ENCODE results near the gene SLC25A23.
"Not testable (repeated sequence)": the region's sequence is repeated elsewhere in the genome, so short reads cannot be mapped to it uniquely, and the experiment has no call there.

SLC25A23 gene

DNA sequence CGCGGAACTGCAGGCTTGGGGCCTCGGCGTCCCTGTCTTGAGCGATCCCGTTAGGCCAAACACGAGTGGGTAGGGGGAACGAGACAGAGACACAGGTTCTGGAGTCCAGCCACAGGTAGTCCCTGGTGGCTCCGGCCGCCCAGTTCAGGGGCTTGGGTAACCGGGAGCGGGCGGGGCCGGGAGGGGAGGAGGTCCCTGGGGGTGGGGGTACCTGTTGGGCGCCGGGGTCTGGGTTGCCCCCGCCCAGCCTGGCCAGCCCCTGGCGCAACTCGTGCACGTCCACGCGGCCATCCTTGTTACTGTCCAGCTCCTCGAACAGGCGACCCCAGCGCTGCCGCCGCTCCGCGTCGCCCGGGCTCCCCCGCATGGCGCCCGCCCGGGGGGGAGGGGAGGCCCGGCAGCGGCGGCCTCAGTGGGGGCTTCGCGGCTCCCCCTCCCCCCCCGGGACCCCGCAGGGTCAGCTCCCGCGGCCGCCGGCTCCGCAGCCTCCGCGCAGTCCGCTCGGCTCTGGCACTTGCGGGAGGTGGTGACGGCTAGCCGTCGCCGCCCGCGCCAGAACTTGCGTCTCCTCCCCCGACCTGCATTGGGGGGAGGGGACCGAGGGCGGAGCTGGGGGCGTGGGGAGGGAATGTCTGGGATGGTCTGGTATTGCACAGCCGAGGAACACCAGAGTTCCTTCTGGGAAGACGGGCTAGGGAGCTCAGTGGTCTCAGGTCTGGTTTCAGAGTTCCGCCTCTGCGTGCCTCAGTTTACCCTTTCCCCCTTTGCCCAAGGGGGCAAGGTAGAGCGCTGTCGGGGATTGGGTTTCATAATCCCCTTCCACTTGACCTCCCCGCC is at the start of gene SLC25A23:
Gene SLC25A23, minus strand, starts transcription at position 531 of the 837 bp plus-strand sequence. Its CDS starts 164 bp downstream, at position 367.
- DNase-seq: no peak

GRCh38 chr19:6508028-6508771 is 48.6 kb upstream of the SLC25A23 start:
- not testable (repeated sequence) for DNase-seq

GRCh38 chr19:6503407-6504201 is 44.0 kb upstream of the SLC25A23 start:
- no peak for DNase-seq

GRCh38 chr19:6501740-6502648 is 42.4 kb upstream of the SLC25A23 start, which contains the start of gene TUBB4A:
TUBB4A (minus strand) TSS chr19:6502309; CDS start chr19:6502212, 97 bp downstream.
- DNase-seq: no peak

DNA sequence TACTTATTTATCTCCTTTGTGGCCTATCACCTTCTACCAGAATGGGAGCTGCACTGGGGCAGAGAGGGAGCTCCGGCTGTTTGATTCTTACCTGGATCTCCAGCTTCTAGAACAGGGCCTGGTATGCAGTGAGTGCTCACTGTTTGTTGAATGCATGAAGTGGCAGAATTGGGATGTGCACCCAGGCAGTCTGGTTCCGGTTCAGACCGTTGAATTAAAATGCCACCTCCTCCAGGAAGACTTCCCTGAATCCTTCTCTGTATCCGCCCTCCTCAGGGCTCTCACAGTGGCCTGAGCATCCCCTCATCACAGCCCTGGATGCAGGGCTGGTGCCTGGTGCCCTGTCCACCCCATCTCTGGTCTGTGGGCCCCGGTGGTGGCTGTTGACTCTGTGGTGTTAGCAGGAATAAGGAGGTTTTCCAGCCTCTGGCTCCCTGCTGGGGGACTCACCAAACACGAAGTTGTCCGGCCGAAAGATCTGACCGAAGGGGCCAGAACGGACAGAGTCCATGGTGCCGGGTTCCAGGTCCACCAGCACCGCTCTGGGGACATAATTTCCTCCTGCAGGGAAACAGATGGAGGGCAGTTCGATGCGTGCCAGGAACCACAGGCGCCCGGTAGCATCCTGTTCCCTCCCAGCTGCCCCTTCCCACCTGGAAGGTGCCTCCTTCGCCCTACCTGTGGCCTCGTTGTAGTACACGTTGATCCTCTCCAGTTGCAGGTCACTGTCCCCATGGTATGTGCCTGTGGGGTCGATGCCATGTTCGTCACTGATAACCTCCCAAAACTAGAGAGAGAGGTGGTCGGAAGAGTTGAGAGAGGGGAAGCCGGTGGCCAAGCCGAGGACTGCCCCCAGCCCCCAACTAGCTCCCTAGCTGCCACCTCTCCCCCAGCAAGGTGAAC is 41.5 kb upstream of the SLC25A23 start:
- no peak for DNase-seq

DNA sequence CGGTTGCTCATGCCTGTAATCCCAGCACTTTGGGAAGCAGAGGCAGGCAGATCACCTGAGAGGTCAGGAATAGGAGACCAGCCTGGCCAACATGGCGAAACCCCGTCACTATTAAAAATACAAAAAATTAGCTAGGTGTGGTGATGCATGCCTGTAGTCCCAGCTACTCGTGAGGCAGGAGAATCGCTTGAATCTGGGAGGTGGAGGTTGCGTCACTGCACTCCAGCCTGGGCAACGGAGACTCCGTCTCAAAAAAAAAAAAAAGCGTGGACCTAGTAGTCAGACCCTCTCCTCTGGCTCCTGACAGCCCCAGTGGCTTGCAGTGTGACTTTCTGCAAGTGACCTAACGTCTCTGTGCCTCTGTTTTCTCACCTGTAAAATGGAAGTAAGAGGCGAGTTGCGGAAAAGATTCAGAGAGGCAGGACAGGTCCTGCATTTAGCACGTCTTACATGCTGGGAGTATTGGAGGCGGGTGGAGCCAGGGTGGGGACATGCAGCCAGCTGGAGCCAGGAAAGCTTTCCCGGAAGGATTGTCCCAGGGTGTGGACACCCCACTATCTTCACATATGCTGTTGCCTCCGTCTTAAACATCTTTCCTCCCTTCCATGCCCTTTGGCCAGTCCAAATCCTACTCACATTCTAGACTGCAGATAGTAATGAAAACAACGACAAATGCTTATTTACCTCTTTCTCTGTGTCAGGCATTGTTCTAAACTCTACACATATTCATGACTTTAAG is 39.6 kb upstream of the SLC25A23 start:
- no peak for DNase-seq

GRCh38 chr19:6498294-6499036 is 38.9 kb upstream of the SLC25A23 start:
- DNase-seq: no peak

DNA sequence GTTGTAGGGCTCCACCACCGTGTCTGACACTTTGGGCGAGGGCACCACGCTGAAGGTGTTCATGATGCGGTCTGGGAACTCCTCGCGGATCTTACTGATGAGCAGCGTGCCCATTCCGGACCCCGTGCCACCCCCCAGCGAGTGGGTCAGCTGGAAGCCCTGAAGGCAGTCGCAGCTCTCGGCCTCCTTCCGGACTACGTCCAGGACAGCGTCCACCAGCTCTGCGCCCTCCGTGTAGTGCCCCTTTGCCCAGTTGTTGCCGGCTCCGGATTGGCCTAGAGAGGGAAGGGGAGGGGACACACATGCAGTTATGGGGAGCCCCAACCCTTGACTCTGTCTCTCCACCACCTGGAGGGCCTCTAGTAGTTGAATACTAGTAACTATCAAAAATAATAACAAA is 36.4 kb upstream of the SLC25A23 start:
- no peak for DNase-seq

DNA sequence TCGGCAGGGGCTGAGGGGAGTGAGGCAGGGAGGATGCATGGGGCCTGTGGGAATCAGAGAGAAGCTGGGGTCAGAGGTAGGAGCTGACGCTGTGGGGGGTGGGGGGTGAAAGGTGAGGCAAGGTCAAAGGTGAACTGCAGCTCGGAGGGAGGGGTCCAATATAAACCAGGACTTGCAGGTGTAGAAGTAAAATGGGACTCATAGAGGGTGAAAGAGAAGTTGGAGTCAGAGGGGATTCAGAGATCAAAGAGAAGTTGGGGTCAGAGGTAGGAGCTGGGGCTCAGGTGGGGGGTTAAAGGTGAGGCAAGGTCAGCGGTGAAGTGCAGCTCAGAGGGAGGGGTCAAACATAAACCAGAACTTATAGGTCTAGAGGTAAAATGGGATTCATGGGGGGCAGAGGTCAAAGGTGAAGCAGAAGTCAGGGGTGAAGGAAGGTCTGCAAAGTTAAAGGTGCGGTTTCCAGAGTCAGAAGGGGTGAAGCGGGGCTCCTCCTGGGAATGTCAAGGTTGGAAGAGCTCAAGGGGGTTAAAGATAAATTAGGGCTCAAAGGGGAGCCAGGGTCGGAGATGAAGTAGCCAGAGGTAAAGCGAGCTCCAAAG is 34.9 kb upstream of the SLC25A23 start:
- DNase-seq: no peak

GRCh38 chr19:6491802-6492592 is 32.4 kb upstream of the SLC25A23 start:
- DNase-seq: no peak

DNA sequence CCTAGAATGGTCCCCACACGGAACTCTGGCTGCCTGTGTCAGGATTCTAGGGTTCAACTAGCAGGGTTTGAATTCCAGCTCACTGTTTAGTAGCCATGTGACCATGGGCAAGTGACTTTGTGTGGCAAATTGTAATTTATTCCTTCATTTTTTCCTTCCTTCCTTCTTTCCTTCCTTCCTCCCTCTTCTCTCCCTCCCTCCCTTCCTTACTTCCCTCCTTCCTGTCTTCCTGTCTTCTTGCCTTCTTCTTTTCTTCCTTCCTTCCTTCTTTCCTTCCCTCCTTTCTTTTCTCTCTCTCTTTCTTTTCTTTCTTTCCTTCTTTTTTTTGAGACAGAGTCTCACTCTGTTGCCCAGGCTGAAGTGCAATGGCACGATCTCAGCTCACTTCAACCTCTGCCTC is 30.5 kb upstream of the SLC25A23 start:
- DNase-seq: no peak

DNA sequence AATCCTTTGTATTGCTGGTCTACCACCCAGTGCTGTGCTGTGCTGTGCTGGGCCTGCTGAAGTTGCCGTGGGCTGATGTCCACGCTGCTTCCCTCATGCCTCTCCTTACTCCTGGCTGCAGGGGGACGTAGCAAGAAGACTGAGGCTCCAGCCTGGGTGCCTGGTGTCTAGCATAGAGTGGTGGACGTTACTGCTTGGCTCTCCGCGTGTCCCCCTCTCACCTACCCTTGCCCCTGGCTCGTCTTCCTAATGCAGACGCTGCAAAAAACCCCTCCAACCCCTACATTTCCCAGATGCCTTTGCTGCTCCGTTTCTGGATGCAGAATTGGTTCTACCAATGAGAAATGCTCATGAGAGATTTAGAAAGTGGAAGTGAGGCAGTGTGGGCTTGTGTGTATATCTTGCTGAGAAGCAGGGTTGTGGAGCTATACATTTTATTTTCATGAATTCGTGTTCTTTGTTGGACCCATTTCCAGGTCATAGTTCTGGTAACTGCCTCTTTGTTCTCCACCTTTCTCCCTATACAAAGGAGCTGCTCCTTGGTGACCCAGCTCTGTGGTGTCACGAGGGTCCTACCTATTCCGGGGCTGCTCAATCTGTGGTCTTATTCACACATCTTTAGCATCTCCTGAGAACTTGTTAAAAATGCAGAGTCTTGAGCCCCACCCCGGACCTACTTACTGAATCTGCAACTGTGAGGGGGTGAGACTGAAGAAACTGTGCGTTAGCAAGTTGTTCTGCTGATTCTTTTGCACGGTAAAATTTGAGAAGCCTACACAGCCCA is 29.9 kb upstream of the SLC25A23 start:
- no peak for DNase-seq

DNA sequence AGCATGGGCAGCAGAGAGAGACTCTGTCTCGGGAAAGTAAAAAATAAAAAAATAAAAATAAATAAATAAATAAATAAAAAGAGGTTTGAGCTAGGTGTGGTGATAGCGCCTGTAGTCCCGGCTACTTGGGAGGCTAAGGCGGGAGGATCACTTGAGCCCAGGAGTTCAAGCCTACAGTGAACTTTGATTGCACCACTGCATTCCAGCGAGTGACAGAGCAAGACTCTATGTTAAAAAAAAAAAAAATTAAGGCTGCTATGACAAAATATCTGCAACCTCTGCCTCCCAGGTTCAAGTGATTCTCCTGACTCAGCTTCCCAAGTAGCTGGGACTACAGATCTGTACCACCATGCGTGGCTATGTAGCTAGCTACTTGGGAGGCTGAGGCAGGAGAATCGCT is 25.2 kb upstream of the SLC25A23 start:
- no peak for DNase-seq

- DNase-seq: no peak
Measured at GRCh38 chr19:6484230-6484629, 24.6 kb upstream of the SLC25A23 start.

DNA sequence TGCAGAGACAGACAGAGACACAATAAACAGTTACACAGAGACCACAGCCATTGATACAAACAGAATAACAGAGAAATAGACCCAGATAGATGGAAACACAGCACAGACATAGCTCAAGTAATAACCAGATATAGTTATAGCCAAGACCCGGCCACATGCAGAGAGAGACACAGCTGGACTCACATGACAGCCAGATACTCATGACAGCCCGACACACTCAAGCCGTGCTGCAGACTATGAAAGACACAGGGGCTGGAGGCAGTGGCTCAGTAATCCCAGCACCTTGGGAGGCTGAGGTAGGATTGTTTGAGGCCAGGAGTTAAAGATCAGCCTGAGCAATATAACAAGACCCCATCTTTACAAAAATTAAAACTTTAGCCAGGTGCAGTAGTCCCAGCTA is 23.6 kb upstream of the SLC25A23 start:
- DNase-seq: no peak

DNA sequence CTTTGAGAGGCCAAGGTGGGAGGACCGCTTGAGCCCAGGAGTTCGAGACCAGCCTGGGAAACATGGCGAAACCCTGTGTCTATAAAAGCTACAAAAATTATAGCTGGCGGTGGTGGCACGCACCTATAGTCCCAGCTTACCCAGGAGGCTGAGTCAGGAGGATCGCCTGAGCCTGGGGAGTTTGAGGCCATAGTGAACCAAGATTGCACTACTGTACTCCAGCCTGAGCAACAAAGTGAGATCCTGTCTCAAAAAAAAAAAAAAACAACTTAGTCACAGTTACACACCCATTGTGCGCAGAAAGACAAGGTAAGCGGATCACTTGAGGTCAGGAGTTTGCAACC is 22.7 kb upstream of the SLC25A23 start:
- no peak for DNase-seq

DNA sequence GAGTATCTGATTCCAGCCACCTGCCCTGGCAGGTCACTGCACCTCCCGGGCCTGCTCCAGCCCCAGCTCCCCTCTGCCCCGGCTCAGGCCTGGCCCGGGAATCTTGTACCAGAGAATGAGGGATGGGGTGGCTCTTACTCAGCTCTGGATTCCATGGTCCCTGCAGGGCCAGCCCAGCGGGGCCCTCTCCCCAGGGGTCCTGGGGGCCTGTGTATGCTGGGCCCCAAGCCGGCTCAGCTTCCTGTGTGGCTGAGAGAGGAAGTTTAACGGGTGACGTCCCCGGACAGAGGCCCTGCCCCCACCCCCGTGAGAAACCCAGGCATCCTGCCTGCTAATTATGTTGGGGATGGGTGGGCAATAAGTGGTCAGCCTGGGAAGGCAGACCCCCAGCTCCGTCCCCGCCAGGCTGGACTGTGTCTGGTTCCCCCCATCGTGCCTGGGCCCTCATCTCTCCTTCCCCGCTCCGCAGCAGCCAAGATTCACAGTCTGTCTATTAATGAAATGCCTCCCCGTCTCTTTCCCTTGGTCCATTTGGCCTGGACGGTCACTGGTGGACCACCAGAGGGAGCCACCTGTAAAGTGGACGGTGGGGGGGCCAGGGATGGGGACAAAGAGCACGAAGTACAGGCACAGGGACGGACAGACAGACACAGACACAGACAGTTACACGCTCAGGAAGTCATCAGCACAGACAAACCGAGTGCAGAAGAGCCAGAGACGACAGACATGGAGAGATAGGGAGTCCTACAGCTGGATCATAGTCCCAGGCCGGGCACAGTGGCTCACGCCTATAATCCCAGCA is 22.1 kb upstream of the SLC25A23 start, which contains the start of gene DENND1C:
Gene DENND1C, minus strand, starts transcription at position 247 of the 802 bp plus-strand sequence. Its CDS starts 92 bp downstream, at position 155.
- DNase-seq: peak; percentile 60

Measured in NK-92 treated with Interleukin-12 subunit alpha and Interleukin-12 subunit beta, amount 100 ng/mL, for 24 hours (cell line).